ENCODE results near the gene NRGN. TPM values are rescaled to one million over a fixed set of nuclear protein-coding genes. Genes with fewer than 3 reads are reported as not detected.

The NRGN gene
- total RNA-seq, 2 experiments from 2014 or later: 6.8 to 16.9 TPM

DNA sequence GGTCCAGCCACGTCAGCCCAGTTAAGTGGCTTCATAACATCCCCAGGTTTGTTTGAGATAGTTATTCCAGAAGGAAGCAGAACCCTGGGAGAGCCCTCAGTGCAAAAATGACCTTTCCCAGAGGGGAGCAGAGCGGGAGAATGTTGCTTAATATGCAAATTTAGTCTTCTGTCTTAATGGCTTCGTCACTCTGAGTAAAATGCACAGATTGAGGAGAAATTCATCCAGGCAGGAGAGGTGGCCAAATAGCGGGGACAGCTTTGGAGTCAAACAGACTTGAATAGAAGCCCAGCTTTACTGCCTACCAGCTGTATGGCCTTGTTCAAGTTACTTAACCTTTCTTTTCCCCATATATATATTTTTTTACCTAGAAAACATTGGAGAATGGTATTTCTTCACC, 12.3 kb upstream of the NRGN start:
- DNase-seq (ENCODE audit: low spot score): no peak
- H2AFZ ChIP-seq (ENCODE audit: low read length): no peak overlapping the region
- POLR2A ChIA-PET: interaction anchor here (1.0 kb wide), 1 partner anchor 52 kb away, joined by 4 read pairs; no protein-coding TSS in a partner anchor
- no peak overlapping the region for H3K27ac ChIP-seq (ENCODE audit: low read depth, low read length, poor library complexity, severe bottlenecking)
- H3K9me3 ChIP-seq (ENCODE audit: low read length): no peaks in the 10 kb centered on the region
- no peak overlapping the region for H3K4me2 ChIP-seq (ENCODE audit: low read length)
- TF ChIP-seq CTCF (conservative IDR thresholded peaks at IDR 0.05; ENCODE audit: low read length): no peak
- TF ChIP-seq EZH2phosphoT487 (IDR thresholded peaks at IDR 0.05; ENCODE audit: borderline replicate concordance, low read depth, low read length): no peak
- no peaks in the 10 kb centered on the region for H3K9me2 ChIP-seq (ENCODE audit: insufficient read depth, low read length)
- intact Hi-C loops (cut with micrococcal nuclease; ENCODE audit: unreplicated experiment): no loop called here
- CTCF ChIA-PET (ENCODE audit: unreplicated experiment): no interaction called here
- no peaks in the 10 kb centered on the region for H4K20me1 ChIP-seq (ENCODE audit: insufficient read depth, low read length)
- BruUV-seq (replicated peaks): no TSS peak
- no peaks in the 10 kb centered on the region for H3K79me2 ChIP-seq (ENCODE audit: insufficient read depth, low read depth, low read length)
- H3K4me3 ChIP-seq (ENCODE audit: low read depth, low read length, poor library complexity, severe bottlenecking): no peak overlapping the region
- H3K36me3 ChIP-seq (ENCODE audit: insufficient read depth, low read length): no peaks in the 10 kb centered on the region
- H3K4me1 ChIP-seq (ENCODE audit: insufficient read depth, low read length, poor library complexity, severe bottlenecking): peaks cover 31% of the 10 kb centered on the region

DNA sequence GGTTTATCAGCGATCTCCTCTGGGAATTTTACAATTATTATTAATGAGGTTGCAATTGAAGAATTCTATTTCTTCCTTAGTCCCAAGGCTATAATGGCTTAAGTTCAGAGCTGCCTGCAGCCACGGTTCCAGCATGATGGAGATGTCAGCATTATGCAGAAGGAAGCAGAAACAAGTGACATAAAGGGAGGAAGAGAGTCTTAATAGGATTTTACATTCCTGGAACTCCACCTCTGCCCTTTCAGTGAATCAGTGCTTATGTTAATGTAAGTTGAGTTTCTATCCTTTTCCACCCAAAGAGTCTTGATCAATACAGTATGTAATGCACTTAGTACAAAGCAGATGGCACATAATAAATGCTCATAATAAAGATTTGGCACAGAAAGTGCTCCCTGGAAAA, 11.6 kb upstream of the NRGN start:
- Histone ChIP-seq H3K4me1 (ENCODE audit: insufficient read depth, low read length, poor library complexity, severe bottlenecking) (peaks cover 27% of the 10 kb centered on the region), H3K27ac (ENCODE audit: low read depth, low read length, poor library complexity, severe bottlenecking) (no peak overlapping the region), H3K4me3 (ENCODE audit: low read depth, low read length, poor library complexity, severe bottlenecking) (no peak overlapping the region), H3K9me3 (ENCODE audit: low read length) (no peaks in the 10 kb centered on the region), H2AFZ (ENCODE audit: low read length) (no peak overlapping the region), H3K9me2 (ENCODE audit: insufficient read depth, low read length) (no peaks in the 10 kb centered on the region), H4K20me1 (ENCODE audit: insufficient read depth, low read length) (no peaks in the 10 kb centered on the region), H3K36me3 (ENCODE audit: insufficient read depth, low read length) (no peaks in the 10 kb centered on the region), H3K79me2 (ENCODE audit: insufficient read depth, low read depth, low read length) (no peaks in the 10 kb centered on the region), H3K4me2 (ENCODE audit: low read length) (no peak overlapping the region)
- intact Hi-C loops (cut with micrococcal nuclease; ENCODE audit: unreplicated experiment): no loop called here
- CTCF ChIA-PET (ENCODE audit: unreplicated experiment): no interaction called here
- DNase-seq (ENCODE audit: low spot score): no peak
- TF ChIP-seq EZH2phosphoT487 (IDR thresholded peaks at IDR 0.05; ENCODE audit: borderline replicate concordance, low read depth, low read length) (no peak), CTCF (conservative IDR thresholded peaks at IDR 0.05; ENCODE audit: low read length) (no peak)
- POLR2A ChIA-PET: no interaction called here
- BruUV-seq (replicated peaks): no TSS peak

- BruUV-seq (replicated peaks): no TSS peak
- DNase-seq (ENCODE audit: low spot score): no peak
- Histone ChIP-seq H3K79me2 (ENCODE audit: insufficient read depth, low read depth, low read length) (no peaks in the 10 kb centered on the region), H3K9me3 (ENCODE audit: low read length) (no peaks in the 10 kb centered on the region), H4K20me1 (ENCODE audit: insufficient read depth, low read length) (no peaks in the 10 kb centered on the region), H3K4me2 (ENCODE audit: low read length) (no peak overlapping the region), H3K4me1 (ENCODE audit: insufficient read depth, low read length, poor library complexity, severe bottlenecking) (peaks cover 22% of the 10 kb centered on the region), H2AFZ (ENCODE audit: low read length) (no peak overlapping the region), H3K36me3 (ENCODE audit: insufficient read depth, low read length) (no peaks in the 10 kb centered on the region), H3K4me3 (ENCODE audit: low read depth, low read length, poor library complexity, severe bottlenecking) (no peak overlapping the region), H3K27ac (ENCODE audit: low read depth, low read length, poor library complexity, severe bottlenecking) (no peak overlapping the region), H3K9me2 (ENCODE audit: insufficient read depth, low read length) (no peaks in the 10 kb centered on the region)
- CTCF ChIA-PET (ENCODE audit: unreplicated experiment): no interaction called here
- POLR2A ChIA-PET: no interaction called here
- intact Hi-C loops (cut with micrococcal nuclease; ENCODE audit: unreplicated experiment): no loop called here
- TF ChIP-seq EZH2phosphoT487 (IDR thresholded peaks at IDR 0.05; ENCODE audit: borderline replicate concordance, low read depth, low read length) (no peak), CTCF (conservative IDR thresholded peaks at IDR 0.05; ENCODE audit: low read length) (no peak)
Observed at GRCh38 chr11:124729571-124729970, 10.2 kb upstream of the NRGN start.

Data from OCI-LY7 (cell line).